Activated CD8-positive, alpha-beta memory T cell treated with anti-CD3 and anti-CD28 coated beads, Interleukin-2, amount 50 U/mL, for 1 hour (primary cell): ENCODE measurements around the gene PPP2R2D.

ENCODE experiments used
- DNase-seq: peaks from one replicate; pipeline ENCODE4 v3.0.0-alpha.2; 2020; ENCODE audit errors: extremely low read depth

Gene PPP2R2D

DNA sequence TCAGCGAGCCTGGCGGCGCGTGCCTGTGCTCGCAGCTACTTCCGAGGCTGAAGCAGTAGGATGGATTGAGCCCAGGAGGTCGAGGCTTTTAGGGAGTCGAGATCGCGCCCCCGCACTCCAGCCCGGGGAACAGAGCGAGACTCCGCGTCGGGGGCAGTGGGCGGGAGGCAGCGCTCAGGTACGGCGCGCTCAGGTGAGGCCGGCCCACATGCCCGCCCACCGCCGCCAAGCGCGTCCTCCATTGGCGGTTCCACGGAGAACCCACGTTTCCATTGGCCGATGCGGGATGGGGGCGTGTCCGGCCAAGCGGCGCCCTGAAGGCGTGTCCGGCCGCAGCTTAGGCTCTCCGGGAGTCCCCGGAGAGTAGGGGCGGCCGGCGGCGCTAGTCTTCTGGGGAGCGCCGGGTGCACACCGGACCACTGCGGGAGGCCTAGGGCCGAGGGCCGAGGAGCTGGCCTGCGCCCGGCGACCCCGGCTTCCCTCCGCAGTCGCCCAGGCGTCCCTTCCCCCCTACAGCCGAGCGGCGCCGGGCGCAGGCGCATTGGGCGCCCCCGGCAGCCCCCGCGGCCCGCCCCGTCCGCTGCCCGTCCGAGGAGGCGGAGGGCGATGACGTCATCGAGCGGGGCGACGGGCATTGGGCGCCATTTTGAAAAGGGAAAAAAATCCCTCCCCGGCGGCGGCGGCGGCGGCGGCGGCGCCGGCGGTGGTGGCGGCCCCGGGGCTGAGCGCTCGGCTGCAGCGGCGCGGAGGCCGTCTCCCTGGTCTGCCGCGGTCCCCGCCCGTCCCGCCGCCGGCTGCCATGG is at the start of gene PPP2R2D:
Gene PPP2R2D, plus strand, starts transcription at position 659 of the 803 bp plus-strand sequence. Its CDS starts 141 bp downstream, at position 800.
- DNase-seq: peak; percentile 81

DNA sequence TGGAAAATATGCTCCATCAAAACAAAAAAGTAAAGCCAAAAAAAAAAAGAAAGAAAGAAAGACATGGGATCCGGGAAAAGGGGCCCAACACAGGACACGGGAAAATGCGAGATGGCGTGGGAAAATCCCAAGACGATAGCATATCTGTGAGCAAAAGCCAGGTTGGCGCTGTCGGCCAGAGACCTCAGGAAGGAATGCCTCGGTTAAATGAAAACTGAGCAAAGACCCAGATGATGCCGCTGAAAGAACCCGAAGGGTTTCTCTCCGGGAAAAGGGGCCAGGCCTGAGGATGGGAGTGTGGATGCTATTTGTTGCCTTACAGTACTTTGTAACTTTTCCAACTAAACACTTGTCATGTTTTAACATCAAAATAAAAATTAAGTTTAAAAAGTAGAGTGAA is 49.5 kb upstream of the PPP2R2D start:
- DNase-seq: no peak

DNA sequence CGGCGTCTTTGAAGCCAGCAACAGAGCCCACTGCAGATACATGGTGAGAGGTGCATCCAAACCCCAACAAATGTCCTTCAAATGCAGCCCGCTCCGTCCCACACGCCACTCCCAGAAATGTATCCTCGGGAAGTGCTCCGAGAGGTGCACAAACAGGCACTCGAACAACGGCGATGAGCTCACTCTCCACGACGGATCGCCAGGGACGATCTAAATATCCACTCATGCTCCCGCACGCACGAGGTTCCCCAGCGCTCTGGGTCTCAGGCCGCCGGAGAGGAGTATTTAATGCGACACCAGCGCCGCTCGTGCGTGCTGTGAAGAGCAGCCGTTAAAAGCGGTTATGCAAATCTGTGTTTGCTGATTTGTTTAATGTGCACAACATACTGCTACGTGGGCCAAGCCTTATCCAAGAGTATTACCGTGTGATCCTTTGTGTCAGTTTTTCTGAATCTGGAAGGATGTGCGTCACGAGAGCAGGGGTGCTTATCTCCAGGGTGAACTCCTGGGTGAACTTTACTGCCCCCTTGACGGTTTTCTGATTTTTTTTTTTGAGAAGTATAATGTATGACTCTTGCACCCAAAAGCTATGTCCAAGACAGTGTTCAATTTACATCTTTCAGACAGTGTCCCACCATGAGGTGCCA is 48.5 kb upstream of the PPP2R2D start:
- no peak for DNase-seq

DNA sequence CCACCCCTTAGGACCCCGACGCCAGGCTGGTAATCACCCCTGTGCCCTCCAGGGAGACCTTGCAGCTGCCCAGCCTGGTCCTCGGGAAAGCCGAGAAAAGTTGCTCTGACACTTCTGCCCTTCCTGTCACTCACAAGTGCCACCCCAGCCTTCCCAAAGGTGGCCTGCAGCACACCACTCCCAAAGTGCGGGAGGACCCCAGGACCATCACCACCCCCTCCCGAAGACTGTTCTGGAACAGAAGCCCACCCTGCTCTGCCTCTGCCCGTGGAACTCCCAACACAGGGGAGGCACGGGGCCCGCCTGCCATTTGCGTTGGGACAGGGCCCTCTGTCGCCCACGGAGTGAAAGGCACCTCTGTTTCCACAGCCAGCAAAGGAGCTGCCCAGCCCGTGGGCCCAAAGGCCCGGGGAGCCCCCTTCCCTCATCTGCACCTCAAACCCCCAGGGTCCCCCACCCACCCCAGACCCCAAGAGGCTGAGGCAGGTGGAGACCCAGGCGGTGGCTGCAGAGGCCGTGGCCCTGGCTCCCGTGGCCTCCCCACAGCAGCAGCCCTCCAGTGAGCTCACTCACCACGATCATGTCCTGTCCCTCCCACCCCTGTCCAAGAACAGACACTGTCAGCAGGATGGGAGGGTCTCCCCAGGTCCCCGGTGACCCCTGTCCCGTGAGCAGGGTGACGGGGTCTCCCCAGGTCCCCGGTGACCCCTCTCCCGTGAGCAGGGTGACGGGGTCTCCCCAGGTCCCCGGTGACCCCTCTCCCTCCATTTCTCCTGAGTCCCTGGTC is 47.8 kb upstream of the PPP2R2D start:
- no peak for DNase-seq

DNA sequence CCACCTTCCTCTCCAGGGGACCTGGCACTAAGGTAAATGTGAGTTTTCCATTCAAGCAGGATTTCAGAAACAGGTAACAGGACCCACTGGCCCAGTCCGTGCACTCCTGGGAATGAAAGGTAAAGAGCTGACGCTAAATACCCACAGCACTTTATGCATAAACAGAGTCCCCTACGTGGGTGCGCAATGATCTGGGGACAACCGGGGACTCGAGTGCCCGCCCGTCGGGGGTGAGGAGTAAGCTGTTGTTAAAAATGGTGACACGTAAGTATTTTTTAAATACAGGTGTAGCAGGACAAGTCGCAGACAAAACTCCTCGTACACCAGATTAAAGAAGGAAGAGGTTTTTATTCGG is 47.2 kb upstream of the PPP2R2D start:
- no peak for DNase-seq

DNA sequence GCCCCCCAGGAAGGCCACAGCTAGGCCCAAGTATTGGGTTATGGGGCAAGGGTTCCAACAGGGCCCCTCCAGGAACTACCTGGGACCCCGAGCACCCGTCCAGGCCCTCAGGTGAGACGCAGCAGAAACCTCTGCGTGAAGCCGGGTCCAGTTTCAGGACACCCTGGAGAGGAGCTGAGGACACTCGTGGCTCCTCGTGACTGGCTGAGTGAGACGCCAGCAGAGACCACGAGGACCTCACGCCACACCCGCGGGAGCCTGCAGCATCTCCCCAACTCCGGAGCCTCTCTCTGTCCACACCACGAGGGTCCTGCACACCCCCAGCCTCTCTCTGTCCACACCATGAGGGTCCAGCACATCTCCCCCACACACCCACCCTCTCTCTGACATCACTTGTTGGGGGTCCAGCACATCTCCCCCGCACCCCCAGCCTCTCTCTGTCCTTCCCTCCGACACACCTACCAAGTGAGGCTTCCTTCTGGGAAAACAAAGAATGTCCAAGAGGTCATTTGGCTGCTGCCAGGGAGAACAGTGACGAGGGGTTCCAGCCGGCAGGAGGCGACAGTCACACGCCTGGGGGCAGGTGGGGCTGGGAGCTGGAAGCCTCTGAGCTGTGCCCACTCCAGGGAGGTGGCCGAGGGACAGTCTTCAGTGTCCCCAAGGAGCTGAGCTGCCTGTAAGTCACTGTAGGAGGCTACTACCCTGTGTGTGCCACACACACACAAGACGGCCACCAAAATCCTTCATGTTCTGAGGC is 46.1 kb upstream of the PPP2R2D start:
- no peak for DNase-seq

DNA sequence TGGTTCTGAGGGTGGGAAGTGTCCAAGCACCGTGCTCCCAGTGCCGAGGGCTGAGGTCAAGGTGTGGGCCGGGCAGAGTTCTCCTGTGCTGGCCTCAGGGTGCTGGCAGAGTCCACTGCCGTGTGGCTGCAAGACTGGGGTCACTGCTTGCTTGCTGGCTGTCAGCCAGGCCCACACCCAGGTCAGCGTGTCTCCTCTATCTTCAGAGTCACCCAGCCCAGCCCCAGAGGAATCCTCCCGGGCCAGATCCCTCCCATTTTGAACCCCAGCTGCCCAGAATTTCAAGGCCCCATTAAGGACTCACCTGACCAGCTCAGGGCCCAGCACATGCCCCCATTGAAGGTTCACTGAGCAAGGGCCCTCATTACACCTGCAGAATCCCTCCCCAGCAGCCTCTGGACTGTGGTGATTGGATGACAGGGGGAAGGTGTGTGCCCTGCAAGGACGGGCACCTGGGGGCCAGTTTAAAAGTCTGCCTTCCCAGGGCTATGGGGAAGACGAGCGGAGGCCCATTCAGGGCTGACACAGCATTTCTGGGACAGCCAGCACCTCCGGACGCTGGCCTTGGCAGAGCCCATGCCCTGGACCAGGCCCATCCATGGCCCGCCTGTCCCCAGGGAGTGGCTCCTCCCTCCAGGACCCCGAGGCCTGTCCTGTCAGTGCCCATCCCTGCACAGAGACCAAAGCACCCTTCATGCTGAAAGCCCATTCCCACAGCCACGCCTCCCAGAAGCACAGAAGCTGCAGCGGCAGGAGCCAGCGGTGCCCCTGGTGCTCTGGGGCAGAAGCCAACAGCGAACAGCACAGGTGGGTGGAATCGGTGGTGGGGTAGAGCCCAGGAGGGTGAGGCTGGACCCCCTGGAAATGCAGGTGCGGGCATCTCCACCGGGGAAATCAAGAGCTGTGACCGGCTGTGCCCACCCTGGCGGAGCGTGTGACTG is 45.1 kb upstream of the PPP2R2D start:
- DNase-seq: no peak

DNA sequence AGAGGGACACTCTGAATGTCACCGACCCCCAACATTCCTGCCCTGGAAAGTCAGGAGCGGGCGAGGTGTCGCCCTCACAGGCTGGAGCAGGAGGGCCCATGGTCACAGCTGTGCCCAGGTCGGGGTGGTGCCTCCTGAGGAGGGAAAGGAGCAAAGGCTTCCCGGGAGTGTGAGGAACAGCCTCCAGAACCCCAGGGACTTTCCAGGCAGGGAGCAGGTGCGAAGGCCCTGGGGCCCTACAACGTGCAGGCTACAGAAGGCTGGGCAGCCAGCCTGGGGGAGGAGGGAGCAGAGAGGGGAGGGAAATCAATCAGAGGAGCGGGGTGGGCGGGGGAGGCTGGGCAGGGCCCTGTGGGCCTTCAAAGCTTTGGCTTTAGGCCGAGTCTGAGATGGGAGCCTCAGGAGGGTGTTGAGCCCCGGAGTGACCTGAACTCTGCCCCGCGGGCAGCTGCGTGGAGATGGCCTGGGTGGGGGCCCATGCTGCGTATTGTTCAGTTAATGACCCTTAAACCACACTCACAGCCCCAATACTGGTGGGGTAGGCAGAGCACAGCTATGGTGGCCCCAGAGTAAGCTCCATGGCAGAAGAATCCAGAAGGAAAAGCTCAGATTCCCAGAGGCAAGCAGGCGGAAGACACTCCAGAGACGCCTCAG is 44.2 kb upstream of the PPP2R2D start:
- DNase-seq: no peak

DNA sequence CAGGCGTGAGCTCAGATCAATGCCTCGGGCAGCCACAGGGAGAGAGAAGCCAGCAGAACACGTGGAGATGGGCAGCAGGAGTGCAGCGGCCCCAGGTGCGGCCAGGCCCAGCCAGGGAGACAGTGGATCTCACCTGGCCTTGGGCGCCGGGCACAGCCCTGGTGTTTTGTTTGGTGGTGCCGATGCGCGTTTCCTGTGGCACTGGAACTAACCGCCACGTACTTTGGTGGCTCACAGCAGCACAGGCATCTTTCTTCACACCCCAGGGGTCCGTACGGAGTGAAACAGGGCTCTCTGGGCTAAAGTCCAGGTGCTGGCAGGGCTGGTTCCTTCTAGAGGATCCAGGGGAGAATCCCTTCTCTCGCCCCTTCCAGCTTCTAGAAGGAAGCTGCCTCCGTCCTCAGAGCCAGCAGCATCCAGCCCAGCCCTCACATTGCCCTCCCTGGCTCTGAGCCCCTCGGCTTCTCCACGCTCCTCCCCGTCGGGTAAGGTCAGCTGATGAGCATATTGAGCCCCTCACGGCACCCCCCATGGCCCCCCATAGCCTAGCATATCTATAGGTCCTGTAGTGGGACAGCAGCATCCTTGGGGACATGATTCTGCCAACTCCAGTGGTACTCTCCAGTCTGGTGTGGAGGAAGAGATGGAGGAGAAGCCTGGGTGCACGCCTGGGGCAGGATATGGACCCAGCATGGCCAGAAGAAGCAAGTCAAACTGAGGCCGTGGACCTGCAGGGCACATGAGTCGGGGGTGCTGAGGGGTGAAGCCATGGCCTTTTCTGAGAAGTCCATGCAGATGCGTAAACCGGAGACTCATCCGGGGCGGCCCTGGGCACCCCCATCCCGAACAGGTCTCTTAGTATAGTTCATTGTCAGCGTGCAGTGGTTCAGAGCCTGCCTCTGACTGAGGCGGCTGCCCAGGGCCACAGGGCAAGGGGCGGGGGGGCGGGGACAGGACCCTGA is 43.4 kb upstream of the PPP2R2D start:
- no peak for DNase-seq

DNA sequence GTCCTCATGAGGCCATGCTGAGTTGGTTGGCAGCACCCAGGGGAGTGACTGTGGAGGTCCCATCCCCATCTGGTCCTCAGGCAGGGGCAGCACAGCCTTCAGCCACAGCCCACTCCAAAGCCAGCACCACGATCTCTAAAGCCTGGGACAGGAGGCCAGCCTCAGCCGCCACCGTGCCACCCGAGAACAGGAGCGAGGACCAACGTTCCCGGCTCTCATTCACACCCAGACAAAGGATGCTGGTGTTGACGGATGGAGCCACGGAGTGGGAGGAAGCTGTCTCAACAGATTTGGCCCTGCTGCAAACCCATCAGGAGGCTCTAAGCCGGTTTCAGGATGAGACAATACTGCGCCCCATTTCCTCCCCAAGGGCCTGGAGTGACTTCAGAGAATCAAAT is 42.7 kb upstream of the PPP2R2D start:
- DNase-seq: no peak

DNA sequence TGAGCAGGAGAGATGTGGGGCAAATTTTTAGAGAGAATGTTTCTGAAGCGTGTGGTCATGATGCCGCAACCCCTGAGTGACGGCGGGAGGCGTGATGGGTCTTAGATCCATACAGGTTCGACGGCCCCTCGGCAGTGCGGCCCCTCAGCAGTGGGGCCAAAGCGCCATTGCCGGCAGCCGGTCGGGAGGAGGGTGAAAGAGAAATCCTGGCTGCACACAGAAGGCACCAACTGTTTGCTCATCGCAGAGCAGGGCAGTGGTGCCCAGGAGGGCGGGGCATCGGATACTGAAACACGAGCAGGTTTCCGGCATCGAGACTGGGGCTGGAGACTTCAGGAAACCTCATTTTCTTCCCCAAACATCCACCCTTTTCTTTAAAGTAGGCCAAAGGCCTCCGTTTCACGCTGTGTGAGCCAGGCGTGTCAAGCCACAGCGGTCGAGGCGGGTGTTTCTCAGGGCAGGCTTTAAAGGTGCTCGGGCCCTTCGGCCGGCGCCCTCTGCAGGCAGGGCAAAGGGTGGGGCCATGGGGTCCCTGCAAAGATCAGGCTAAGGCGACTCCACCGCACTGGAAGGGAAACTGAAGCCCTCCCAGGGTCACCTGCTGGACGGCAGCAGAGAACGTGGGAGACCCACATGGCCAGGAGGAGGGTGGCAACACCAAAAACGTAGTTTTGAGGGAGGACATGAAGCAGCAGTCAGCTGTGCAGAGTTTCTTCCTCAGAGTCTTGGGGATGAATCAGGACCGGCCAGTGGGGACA is 42.0 kb upstream of the PPP2R2D start:
- DNase-seq: no peak

DNA sequence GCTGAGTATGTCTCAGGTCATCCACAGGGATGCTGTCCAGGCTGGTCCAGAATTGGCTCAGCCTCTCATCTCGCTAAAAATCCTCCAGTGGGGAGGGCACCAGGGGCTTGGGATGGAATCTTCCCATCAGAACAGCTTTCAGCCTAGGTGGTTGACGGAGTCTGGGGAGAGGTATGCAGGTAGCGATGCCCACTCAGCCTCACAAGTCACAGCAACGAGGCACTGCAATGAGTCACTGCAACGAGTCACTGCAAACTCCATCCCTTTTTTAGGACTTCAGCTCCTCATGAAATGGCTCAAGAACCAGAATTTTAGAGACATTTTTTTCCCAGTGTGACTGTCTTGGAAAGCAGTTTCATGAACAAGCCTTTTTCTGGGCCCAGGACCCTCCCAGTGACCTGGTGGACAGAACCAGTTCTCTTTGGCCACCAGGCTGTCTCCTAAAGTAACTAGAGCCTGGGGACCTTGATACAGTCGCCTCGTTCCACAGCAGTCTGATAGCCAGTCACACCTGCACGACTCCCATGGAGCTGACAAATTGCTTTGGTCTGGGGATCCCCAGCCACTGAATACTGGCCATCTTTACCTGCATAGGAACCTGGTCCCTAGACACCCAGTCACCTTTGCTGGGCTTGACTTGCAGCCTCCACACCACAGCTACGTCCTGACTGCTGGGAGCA is 41.3 kb upstream of the PPP2R2D start:
- no peak for DNase-seq

DNA sequence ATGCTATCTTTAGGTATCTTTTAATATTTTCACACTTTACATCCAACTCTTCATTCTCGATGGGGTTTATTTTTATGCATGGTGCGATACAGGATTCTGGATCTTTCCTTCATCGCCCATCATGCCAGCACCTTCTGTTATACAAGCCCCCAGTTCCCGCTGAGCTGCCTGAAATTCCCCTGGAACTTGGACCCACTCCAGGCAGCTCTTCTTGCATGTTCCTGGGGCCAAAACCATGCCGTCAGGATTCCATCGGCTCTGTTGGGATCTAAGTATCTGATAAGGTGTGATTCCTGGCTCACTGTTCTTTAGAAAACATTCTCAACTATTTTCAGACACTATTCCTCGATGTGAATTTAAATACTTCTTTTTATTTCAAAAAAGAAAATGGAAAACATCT is 40.5 kb upstream of the PPP2R2D start:
- DNase-seq: no peak

DNA sequence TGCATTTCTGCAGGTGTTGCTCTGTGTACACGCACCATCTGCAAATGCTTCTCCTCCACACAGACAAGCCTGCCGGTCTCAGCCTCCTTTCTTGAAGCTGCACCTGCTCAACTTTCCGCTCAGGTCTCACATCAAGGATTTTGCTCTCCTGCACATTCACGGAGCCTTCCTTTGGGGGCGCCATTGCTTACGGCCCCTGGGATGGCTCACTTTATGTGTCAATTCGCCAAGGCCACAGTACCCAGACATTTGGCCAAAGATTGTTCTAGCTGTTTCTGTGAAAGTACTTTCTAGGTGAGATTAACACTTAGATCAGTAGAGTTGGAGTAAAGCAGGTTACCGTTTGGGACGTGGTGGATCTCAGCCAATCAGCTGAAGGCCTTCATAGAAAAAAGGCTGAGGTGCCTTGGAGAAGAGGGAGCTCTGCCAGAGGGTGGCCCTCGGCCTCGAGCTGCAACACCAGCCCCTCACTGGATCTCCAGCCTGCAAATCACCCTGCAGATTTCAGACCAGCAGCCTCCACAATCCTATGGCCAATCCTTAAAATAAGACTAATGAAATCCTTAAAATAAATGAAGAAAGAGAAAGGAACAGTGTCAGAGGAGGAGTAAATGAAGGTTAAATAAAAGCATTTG is 39.9 kb upstream of the PPP2R2D start:
- DNase-seq: no peak

DNA sequence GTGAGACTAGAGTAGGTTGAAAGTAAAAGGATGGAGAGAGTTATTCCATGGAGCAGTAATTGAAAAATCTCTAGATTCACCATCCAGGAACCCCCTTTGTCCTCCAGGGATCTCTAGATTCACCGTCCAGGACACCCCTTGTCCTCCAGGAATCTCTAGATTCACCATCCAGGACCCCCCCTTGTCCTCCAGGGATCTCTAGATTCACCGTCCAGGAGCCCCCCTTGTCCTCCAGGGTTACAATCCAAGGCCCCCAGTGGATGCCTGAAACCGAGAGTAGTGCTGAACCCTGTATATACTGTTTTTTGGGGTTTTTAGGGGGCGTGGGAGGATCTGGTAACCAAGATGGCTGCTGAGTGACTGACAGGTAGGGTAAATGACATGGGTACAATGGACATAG is 38.3 kb upstream of the PPP2R2D start:
- DNase-seq: no peak

DNA sequence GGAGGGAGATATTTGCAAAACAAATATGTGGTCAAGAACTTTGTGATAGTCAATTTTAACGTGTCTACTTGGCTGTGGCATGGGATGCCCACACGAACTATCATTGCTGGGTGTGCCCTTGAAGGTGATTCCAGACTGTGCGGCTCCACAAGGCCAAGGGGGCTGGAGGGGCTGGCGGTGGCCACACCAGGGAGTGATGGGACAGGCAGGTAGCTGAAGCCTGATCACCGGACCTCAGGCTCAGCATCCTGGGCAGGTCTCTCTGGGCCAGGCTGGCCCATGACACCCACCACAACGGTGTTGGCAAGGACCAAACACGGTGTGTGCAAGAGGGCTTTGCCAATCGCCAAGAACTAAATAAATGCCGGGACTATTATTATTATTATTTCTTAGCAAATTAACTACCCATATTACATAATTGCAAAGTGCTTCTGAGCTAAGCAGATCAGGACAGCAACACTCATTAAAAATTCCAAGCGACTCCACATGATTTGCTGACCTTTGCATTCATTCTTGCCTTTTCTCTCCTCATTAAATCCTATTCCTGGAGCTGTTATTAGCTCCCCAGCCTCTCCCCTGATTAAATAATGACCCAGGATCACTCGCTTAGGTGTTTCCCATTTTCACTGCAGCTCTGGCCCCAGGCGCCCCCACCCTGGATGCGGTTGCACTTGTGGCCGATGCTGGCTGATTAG is 35.4 kb upstream of the PPP2R2D start:
- DNase-seq: no peak

DNA sequence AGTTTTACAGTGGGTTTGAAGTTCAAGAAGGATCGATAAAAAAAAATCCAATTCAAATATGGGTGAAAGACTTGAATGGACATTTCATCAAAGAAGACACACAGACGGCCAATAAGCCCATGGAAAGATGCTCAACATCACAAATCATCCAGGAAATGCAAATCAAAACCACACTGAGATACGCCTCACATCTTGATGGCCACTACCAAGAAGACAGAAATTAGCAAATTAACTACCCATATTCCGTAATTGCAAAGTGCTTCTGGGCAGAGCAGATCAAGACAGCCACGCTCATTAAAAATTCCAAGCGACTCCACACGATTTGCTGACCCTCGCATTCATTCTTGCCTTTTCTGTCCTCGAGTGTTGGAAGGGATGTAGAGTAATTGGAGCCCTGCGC is 34.1 kb upstream of the PPP2R2D start:
- no peak for DNase-seq
